ENCODE data around the gene SGPP2.

SGPP2 gene

GRCh38 chr2:222598611-222599010 is 174.3 kb downstream of the SGPP2 start:
- H3K4me1 ChIP-seq (ENCODE audit: control insufficient read depth, low read length), result no peaks in the 10 kb centered on the region
- H3K9me3 ChIP-seq (ENCODE audit: control insufficient read depth, insufficient read depth, low read length), result no peaks in the 10 kb centered on the region
- no peaks in the 10 kb centered on the region for H3K9me2 ChIP-seq (replicated peaks; ENCODE audit: control insufficient read depth, low read length)
- H3K4me2 ChIP-seq (ENCODE audit: low read length), result no peak overlapping the region
- no peak overlapping the region for H3K4me3 ChIP-seq (ENCODE audit: low read length)
- H3K79me2 ChIP-seq (ENCODE audit: control insufficient read depth, low read length), result peaks cover 8% of the 10 kb centered on the region; the same call in 1 of the 2 replicates
- no peak overlapping the region for H3K27ac ChIP-seq (ENCODE audit: low read depth, low read length)
- no peaks in the 10 kb centered on the region for H3F3A ChIP-seq (ENCODE audit: control insufficient read depth, insufficient read depth)
- no peaks in the 10 kb centered on the region for H4K20me1 ChIP-seq (ENCODE audit: control insufficient read depth, insufficient read depth, low read depth, low read length)
- peaks cover 77% of the 10 kb centered on the region for H3K36me3 ChIP-seq (ENCODE audit: control insufficient read depth, low read length)
- TF ChIP-seq EZH2phosphoT487 (IDR thresholded peaks at IDR 0.05; ENCODE audit: borderline replicate concordance, low read length) (no peak), CTCF (IDR thresholded peaks at IDR 0.05; ENCODE audit: low read depth, low read length, poor library complexity, severe bottlenecking) (no peak)
- H3K27me3 ChIP-seq (ENCODE audit: control insufficient read depth, low read length), result no peaks in the 10 kb centered on the region

- Histone ChIP-seq H3K4me3 (ENCODE audit: low read length) (no peak overlapping the region), H3K4me2 (ENCODE audit: low read length) (no peak overlapping the region), H3K36me3 (ENCODE audit: control insufficient read depth, low read length) (peaks cover 68% of the 10 kb centered on the region)
These were observed 179.2 kb downstream of the SGPP2 start for GRCh38 chr2:222603501-222603900.

GRCh38 chr2:222604749-222605515 is 180.6 kb downstream of the SGPP2 start:
- no peaks in the 10 kb centered on the region for H3K4me1 ChIP-seq (ENCODE audit: control insufficient read depth, low read length)
- H3K36me3 ChIP-seq (ENCODE audit: control insufficient read depth, low read length), result peaks cover 68% of the 10 kb centered on the region
- H3K27me3 ChIP-seq (ENCODE audit: control insufficient read depth, low read length), result no peaks in the 10 kb centered on the region
- H3K4me2 ChIP-seq (ENCODE audit: low read length), result no peak overlapping the region
- TF ChIP-seq CTCF (IDR thresholded peaks at IDR 0.05; ENCODE audit: low read depth, low read length, poor library complexity, severe bottlenecking) (no peak), EZH2phosphoT487 (IDR thresholded peaks at IDR 0.05; ENCODE audit: borderline replicate concordance, low read length) (no peak)
- no peaks in the 10 kb centered on the region for H4K20me1 ChIP-seq (ENCODE audit: control insufficient read depth, insufficient read depth, low read depth, low read length)
- H3K9me3 ChIP-seq (ENCODE audit: control insufficient read depth, insufficient read depth, low read length), result no peaks in the 10 kb centered on the region
- no peak overlapping the region for H3K27ac ChIP-seq (ENCODE audit: low read depth, low read length)
- H3K79me2 ChIP-seq (ENCODE audit: control insufficient read depth, low read length), result peaks cover 7% of the 10 kb centered on the region; the same call in 1 of the 2 replicates
- no peaks in the 10 kb centered on the region for H3F3A ChIP-seq (ENCODE audit: control insufficient read depth, insufficient read depth)
- H3K4me3 ChIP-seq (ENCODE audit: low read length), result no peak overlapping the region
- no peaks in the 10 kb centered on the region for H3K9me2 ChIP-seq (replicated peaks; ENCODE audit: control insufficient read depth, low read length)

More at GRCh38 chr2:222603501-222603900, 179.2 kb downstream of the SGPP2 start:
- Histone ChIP-seq H3K27me3 (ENCODE audit: control insufficient read depth, low read length) (no peaks in the 10 kb centered on the region), H3K9me3 (ENCODE audit: control insufficient read depth, insufficient read depth, low read length) (no peaks in the 10 kb centered on the region), H3K79me2 (ENCODE audit: control insufficient read depth, low read length) (peaks cover 6% of the 10 kb centered on the region; the same call in 1 of the 2 replicates), H3K4me1 (ENCODE audit: control insufficient read depth, low read length) (no peaks in the 10 kb centered on the region), H3K27ac (ENCODE audit: low read depth, low read length) (no peak overlapping the region), H4K20me1 (ENCODE audit: control insufficient read depth, insufficient read depth, low read depth, low read length) (no peaks in the 10 kb centered on the region), H3F3A (ENCODE audit: control insufficient read depth, insufficient read depth) (no peaks in the 10 kb centered on the region), H3K9me2 (replicated peaks; ENCODE audit: control insufficient read depth, low read length) (no peaks in the 10 kb centered on the region)
- TF ChIP-seq CTCF (IDR thresholded peaks at IDR 0.05; ENCODE audit: low read depth, low read length, poor library complexity, severe bottlenecking) (no peak), EZH2phosphoT487 (IDR thresholded peaks at IDR 0.05; ENCODE audit: borderline replicate concordance, low read length) (no peak)

Data from DOHH2 (cell line).